HG03095 (cell line): Measurements from ENCODE around the gene NCOR1.
"Not testable (repeated sequence)": the region's sequence is repeated elsewhere in the genome, so short reads cannot be mapped to it uniquely, and the experiment has no call there.

Source experiments
- ATAC-seq: cut with Tn5 transposase; IDR thresholded peaks from one replicate; pipeline ENCODE4 v1.9.1; 2021; ENCODE audit warnings: moderate library complexity; ENCODE audit not compliant: unreplicated experiment

NCOR1 gene

DNA sequence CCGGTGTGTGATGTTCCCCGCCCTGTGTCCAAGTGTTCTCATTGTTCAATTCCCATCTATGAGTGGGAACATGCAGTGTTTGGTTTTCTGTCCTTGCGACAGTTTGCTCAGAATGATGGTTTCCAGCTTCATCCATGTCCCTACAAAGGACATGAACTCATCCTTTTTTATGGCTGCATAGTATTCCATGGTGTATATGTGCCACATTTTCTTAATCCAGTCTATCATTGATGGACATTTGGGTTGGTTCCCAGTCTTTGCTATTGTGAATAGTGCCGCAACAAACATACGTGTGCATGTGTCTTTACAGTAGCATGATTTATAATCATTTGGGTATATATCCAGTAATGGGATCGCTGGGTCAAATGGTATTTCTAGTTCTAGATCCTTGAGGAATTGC, 63.0 kb downstream of the NCOR1 start:
- not testable (repeated sequence) for ATAC-seq

DNA sequence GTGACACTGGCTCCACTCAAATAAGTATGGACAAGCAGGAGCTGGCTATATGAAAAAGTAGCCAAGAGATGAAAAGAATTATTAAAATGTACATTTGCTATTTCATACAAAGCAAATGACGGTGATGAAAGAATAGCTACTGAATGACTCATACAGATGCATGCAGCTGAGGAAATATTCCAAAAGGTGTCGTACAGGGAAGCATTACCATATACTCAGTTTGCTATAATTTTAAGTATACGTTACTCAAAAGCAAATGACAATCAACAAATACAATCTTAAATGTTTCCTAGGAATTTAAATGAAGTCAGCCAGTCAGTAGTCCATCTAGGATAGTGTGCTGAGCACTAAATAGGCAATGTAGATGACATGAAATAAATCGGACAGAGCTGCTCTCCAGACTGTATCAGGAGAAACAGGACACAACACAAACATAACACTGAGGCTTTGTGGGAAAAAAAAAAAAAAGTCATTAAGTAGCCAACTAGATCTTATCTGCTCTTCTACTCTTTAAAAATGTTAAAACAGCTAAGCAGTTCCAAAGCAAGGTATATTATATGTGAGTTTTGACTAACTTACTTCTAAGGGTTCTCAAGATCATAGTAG, 65.0 kb downstream of the NCOR1 start:
- ATAC-seq: no peak

DNA sequence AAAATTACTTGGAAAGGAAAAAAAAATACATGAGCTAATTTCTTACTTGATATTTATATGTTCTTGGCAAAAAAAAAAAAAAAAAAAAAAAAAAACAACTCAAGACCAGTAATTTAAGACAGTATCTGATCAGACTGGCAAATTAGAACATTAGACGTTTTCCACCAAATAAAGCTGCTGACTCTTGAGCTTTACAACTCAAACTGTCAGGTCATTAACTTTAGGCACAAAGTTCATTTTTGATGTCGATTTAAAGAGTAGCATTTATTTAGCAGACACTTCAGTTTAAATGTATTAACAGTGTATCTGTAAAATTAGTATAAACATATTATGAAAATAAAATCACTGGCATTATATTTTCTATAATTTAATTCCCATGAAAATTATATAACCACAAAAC, 66.7 kb downstream of the NCOR1 start:
- no peak for ATAC-seq

DNA sequence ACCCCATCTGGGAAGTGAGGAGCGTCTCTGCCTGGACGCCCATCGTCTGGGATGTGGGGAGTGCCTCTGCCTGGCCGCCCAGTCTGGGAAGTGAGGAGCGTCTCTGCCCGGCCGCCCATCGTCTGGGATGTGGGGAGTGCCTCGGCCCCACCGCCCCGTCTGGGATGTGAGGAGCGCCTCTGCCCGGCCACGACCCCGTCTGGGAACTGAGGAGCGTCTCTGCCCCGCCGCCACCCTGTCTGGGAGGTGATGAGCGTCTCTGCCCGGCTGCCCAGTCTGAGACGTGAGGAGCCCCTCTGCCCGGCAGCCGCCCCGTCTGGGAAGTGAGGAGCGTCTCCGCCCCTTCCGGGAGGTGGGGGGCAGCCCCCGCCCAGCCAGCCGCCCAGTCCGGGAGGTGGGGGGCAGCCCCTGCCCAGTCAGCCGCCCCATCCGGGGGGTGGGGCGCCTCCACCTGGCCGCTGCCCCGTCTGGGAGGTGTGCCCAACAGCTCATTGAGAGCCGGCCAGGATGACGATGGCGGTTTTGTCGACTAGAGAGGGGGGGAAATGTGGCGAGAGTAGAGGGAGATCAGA, 69.9 kb downstream of the NCOR1 start:
- not testable (repeated sequence) for ATAC-seq

DNA sequence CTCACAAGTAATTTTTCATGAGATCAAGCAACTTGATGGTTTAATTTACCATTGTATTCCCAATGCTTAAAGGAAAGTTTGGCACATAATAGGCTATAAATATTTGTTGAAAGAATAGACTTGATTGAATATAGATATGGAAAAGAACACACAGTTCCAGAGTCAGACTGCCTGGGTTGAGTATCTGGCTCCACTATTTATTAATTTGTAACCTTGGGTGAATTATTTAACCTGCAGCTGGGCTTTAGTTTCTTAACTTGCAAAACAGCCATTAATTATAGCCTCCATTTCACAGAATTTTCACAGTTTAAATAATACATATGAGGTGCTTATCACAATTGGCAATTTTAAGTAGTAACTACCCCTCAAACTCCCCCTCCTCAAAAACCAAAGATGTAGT, 73.6 kb downstream of the NCOR1 start:
- ATAC-seq: no peak

DNA sequence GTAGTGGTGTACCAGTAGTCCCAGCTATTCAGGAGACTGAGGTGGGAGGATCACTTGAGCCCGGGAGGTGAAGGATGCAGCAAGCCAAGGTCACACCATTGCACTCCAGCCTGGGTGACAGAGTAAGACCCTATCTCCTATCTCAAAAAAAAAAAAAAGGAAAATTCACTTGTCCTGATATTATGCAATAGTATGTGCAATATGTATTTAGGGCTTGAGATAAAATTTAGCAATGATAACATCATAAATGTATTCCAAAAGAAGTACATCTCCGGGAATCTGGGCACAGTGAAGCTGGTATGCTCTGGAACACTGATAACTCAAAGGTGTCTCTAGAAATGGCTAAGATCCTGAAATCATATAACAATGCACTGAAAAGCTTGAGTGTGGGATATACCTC, 74.5 kb downstream of the NCOR1 start:
- no peak for ATAC-seq

DNA sequence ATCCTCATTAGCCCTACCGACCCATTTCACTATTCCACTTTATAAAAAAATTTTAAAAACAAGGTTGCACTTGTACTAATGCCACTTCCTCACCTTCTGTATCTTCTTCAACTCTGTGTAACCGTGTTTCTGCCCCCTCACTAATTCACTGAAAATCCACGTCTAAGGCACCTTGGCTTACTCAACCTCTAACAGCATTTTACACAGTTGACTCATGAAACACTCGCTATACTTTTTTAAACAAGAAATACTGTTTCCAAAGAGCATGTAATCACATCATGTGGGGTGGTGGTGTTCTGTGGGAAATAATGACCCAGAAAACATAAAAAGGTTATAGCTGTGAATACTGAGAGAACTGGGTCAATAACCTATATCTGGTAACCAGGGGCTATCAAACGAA, 79.9 kb downstream of the NCOR1 start:
- no peak for ATAC-seq

DNA sequence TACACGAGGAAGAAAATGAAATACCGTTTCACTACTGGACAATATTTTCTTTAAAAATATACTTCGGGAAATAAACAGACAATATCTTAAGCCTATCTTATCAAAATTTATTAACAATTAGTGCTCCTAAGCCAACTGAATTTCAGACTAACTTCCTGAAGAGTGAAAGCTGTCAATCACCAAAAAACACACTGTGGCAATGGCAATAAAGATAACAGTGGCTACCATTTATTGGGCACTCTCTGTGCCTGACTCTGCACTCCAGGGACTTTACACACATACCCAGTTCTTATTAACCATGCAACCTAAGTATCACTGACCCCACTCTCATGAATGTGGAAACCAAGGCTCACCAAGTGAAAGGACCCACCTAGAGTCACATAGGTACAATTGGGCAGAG, 83.7 kb downstream of the NCOR1 start:
- no peak for ATAC-seq

DNA sequence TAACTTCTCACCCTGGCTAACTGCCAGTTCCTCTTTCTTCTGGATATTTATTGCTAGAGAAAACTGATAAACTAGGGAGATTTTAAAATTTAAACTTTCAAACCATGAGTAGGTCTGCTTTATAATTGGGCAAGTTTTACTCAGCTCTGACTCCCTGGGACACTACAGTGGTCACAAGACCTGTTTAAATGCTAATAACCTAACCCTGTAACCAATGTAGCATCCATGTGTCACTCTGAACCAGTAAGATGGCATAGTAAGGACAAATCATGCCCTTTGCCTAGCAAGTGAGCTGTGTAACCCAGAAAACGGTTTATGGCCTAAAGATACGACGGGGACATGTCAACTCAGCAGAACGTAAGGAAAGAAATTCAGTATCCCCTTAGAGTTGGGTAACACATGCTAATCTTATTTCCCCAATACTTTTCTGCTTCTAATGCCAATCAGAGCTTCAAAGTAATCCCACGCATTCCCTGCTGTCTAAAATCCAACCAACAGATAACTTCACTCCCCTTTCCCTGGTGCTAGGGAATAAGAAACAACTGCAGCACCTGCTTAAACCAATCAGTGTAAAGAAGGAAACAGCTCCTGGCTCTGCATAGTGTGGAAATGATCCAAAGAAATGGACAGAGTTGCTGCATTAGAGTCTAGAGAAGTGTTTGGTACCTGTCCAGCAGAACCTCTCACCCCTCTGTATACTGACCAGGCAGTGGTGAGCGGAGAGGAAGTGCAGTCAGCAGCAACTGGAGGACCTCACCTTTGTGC, 85.7 kb downstream of the NCOR1 start:
- no peak for ATAC-seq

DNA sequence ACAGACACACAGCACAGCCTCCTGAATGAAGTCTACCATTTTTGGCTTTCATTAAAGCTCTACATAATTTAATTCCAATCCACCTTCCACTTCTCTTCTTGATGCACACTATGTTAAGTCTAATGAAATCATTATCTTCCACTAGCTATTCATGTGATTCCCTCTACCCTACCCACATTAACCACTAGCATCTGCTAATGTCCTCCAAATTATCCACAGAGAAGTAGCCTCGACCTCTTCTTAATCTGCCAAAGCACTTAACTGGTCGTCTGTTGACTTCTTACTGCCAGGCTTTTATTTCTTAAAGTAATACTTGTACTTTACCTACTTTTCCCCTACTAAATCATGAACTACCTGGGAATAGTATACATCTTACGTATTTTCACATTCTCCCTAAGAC, 91.8 kb downstream of the NCOR1 start:
- no peak for ATAC-seq

DNA sequence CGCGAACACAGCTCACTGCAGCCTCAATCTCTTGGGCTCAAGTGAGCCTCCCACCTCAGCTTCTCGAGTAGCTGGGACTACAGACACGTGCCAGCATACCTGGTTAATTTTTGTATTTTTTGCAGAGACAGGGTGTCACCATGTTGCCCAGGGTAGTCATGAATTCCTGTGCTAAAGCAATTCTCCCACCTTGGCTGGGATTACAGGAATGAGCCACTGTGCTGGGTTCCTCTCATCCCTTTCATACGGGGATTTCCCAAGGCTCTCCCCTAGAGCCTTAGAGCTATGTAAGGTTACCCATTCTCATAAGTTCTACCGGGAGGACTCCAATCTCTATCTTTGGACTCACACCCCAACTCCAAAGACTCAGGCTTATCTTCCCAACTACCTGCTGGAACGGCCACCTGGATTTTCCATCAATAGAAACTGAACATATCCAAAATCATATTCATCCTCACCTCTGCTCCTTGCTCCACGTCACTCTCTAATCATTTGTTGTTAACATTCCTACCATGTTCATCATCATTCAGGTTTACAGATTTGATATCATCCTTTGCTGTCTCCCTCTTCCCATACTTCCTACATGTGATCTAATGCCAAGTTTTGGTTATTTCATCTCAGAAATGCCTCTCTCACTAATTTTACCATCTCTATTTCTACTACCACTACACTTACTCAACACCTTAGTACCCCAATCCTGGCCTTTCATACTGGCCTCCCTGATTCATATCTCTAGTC, 92.5 kb downstream of the NCOR1 start:
- ATAC-seq: no peak

DNA sequence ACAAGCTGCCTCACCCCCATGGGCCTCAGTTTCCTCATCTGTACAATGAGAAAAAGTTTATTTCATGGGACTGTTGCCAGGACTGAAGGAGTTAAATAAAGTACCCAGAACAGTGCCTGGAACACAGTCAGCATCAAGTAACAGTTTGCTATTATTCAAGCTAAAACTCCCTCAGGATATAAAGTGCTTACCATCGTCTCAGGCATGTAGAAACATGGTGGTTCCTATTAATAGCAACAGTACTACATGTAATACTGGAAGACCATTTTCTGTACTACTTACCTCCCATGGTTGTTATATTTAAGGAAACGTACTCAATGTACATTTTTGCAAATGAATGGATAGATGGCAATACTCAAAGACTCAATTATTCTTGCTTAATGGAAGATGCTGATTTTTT, 93.4 kb downstream of the NCOR1 start:
- no peak for ATAC-seq

DNA sequence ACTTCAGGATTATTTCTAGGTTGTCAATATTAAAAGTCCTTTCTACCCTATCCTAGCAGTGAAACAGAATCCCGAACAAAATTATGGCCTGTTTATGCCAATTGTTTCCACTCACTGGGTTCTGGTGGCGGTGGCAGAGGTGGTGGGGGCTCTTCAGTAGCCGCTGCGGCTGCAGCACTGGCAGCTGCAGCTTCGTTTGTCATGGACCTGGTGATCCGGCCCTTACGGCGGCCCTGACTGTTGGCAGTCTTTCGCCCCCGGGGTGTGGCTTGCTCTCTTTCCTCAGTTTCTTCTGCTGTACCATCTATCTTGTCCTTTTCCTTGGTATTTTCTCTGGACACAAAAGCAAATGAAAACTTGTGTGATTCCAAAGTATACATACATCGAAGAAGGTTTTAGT, 94.4 kb downstream of the NCOR1 start:
- no peak for ATAC-seq

DNA sequence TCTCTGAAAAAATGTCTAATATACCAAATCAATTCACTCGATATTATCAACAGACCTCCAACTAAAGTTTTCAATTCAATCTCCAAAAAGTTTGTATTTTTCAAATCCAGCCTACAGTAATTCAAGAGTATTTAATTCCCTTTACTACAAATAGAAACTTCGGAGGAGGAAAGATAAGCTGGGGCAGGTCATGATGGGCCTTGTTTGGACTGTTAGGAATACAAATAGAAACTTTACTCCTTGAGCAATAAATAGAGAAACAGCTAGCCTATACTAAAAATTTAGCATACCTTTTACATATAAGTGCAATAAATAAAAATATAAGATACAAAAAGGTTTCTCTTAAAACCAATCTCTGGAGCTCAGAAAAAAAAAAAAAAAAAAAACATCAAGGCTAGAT, 98.2 kb downstream of the NCOR1 start:
- ATAC-seq: no peak

DNA sequence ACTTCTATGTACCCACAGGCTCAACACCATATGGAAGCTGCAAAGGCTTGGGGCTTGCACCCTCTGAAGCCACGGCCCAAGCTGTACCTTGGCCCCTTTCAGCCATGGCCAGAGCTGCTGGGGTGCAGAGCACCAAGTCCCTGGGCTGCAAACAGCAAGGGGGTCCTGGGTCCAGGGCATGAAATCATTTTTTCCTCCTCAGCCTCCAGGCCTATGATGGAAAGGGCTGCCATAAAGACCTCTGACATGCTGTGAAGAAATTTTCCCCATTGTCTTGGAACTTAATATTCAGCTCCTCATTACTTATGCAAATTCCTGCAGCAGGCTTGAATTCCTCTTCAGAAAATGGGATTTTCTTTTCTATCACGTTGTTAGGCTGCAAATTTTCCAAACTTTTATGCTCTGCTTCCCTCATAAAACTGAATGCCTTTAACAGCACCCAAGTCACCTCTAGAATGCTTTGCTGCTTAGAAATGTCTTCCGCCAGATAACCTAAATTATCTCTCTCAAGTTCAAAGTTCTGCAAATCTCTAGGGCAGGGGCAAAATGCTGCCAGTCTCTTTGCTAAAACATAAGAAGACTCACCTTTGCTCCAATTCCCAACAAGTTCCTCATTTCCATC, 100.1 kb downstream of the NCOR1 start:
- ATAC-seq: not testable (repeated sequence)

DNA sequence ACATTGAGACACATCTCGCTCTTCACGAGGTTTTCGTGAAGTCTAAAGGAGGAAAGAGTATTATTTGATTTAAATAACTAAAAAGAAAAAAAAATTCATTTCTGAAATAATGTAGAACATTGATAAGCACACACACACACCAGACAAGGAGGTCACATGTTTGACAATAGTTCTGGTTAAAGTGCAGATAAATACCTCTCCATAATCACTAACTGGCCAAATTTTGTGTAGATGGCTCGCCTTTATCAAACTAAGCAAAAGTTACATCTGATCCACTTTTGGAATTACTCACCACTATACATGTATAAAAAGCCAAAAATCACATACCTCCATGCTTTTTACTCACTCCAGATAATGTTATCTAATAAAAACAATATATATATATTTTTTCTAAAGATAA, 106.5 kb downstream of the NCOR1 start:
- no peak for ATAC-seq

DNA sequence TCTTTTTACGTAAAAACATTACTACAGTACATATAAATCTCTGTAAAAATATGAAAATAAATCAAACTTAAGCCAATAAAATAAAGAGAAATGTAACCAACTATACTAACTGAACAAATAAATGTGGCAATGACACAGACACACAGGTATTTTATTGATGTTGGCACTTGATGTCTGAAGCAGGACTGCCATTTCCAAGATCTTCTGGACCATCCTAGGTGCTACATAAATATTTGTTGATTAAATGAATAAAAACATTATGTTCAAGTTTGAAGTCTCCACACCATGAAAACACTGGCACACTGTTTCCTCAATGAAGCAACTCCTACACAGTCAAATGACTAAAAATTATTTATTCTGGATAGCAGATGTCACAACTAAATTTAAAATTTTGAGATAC, 106.9 kb downstream of the NCOR1 start:
- ATAC-seq: no peak

DNA sequence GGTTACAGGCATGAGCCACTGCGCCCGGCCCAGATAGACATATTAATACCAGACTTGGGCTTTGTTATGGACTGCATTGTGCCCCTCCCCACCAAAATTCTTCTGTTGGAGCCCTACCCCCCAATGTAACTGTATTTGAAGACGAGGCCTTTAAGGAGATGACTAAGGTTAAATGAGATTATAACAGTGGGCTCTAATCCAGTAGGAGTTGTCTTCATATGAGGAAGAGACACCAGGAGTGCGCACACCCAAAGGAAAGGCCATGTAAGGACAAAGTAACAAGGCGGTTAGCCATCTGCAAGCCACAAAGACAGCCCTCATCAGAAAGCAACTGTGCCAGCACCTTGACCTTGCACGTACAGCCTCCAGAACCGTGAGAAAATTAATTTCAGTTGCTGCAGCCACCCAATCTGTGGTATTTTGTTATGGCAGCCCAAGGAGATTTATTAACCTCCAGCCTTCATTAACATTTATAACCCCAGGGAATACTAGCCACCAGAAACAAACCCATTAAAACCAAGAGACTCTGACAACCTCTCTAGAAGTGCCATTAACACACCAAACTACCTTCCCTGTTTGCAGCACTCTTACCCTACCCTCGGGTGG, 108.1 kb downstream of the NCOR1 start:
- ATAC-seq: no peak

DNA sequence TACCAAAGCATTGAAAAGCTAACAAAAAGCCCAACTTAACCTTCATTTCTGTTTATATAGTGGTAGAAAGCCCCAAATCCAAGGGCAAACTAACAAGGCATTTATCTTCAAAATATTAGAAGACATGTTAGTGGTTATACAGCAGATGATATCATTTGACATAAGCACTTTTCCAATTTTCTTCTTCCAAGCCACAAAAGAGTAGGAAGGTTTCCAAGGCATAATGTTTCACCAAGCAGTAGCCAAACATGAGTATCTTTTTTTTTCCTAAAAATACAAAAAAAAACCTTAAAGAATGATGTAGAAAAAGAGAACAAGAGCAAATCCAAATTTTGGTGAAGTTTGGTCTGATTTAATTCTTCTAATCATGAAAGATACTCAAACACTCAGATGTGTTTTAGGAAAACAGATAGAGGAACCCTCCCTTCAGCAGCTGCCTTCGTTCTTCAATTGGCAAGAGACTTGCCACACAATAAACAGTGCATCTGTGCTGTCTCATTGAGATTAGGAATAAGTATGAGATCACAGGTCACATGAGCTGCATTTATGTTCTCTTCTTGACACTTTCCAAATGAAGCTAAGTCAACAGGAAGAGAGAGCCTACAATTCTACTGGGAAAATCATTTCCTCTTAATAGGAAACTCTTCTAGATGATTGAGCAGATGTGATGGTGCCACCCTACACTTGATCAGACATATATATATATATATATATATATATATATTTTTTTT, 109.0 kb downstream of the NCOR1 start:
- ATAC-seq: no peak

DNA sequence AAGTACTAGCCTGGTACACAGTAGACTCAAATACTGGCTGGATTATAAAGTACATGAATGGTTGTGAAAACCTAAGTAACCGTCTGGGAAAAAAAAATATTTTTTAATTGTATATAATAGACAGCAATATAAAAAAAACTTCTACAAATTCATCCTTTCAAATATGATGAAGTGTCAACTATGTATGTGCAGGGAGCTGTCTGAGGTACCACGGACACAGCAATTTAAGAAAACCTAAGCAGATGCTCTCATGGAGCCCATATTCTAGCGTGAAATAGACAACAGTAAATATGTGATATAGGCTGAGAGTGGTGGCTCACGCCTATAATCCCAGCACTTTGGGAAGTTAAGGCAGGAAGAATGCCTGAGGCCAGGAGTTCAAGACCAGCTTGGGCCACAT, 111.1 kb downstream of the NCOR1 start:
- ATAC-seq: no peak
